NCI-H510A treated with DMSO at 0.1 percent for 48 hours (cell line): ENCODE measurements around the gene MAP3K10.
"Not testable (repeated sequence)": the region's sequence is repeated elsewhere in the genome, so short reads cannot be mapped to it uniquely, and the experiment has no call there.

ENCODE experiments used
- DNase-seq: peaks from one replicate; lab custom pipeline; 2025; lab: John Stamatoyannopoulos, UW

MAP3K10 gene

GRCh38 chr19:40190891-40191835 is at the start of gene MAP3K10:
Gene MAP3K10, plus strand, starts transcription at chr19:40191426. Its CDS starts 606 bp downstream, at chr19:40192032.
- DNase-seq, result peak; percentile 12

DNA sequence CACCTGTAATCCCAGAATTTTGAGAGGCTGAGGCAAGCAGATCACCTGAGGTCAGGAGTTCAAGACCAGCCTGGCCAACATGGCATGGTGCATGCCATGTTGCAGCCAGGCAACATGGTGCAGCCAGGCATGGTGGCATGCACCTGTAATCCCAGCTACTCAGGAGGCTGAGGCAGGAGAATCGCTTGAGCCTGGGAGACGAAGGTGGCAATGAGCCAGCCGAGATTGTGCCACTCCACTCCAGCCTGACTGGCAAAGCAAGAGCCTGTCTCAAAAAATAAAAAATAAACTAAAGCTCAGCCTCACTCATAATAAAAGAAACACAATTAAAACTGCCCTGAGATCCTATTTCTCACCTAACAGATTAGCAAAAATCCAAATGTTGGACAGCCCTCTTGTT is 49.7 kb upstream of the MAP3K10 start:
- no peak for DNase-seq

- no peak for DNase-seq
Measured at GRCh38 chr19:40143612-40144011, 47.6 kb upstream of the MAP3K10 start.

- no peak for DNase-seq
Measured at GRCh38 chr19:40144151-40144550, 47.1 kb upstream of the MAP3K10 start.

DNA sequence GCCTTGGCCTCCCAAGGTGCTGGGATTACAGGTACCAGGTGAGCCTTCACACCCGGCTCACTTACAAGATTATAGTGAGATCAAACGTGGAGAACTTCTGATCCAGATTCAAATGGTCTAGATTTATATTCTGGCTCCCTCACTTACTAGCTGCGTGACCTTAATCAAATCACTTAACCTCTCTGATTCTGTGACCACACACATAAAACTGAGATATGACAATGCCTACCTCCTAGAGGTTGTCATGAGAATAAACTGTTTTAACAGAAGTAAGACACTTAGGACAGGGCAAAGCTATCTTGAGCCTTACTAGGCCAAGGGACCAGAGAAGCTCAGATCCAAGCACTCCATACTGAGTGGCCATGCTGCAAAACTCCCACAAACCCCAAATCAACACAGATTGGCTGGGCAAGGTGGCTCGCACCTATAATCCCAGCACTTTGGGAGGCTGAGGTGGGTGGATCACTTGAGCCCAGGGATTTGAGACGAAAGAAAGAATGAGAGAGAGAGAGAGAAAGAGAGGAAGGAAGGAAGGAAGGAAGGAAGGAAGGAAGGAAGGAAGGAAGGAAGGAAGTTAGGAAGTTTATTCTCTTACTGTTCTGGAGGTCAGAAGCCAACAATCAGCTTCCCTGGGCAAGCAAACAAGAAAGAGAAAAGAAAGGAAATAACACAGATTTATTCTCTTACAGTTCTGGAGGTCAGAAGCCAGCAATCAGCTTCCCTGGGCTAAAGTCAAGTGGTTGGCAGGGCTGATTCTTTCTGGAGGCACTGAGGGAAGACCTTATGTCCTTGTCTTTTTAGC is 46.1 kb upstream of the MAP3K10 start:
- no peak for DNase-seq

DNA sequence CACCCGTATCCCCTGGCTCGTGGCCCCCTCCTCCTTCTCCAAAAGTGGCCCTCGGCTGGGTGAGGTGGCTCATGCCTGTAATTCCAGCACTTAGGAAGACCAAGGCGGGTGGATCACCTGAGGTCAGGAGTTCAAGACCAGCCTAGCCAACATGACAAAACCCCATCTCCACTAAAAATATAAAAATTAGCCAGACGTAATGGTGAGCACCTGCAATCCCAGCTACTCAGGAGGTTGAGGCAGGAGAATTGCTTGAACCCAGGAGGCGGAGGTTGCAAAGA is 45.5 kb upstream of the MAP3K10 start:
- DNase-seq, result not testable (repeated sequence)

DNA sequence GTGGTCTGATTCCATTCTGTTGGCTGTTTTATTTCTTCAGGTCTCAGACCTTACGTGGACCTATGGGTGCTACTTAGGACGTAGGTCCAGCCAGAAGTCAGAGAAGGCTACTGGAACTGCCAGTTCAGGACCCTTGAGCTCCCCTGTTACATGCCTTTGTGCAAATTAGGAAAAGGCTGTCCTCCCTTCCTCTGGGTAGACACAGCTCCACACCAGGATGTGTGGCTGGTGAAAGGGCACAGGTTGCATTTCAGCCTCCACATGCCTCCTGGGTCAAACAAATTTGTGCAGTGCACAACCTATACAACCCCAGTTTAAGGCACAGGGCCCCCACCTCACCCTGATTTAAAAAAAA is 43.9 kb upstream of the MAP3K10 start:
- no peak for DNase-seq

DNA sequence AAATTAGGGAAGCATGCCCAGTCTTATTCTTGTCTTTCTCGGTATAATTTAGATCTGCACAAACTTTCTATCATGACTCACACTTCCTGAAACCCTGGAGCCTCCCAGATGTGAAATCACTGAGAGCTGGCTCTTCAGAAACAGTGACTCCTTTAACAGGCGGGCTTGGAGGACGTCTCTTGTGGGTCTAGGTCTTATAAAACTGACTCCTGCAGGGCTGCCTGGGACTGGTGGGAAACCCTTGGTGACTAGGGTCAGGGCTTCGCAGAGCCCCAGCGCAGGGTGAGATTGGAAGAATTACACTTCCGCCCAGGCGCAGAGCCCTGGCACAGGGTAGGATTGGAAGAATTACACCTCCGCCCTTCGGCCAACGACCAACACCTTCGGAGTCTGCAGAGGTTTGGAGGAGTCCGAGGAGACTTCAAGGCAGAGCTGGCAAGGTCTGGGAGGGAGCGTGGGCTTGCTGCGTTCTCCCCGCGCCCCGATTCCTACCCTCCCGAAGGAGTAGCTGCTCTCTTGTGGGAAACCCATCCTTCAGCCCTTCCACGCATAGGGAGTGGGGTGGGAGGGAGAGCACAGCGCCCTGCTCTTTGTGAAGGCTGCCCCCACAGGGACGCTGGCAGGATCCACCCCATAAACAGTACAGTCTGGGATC is 43.4 kb upstream of the MAP3K10 start:
- no peak for DNase-seq

GRCh38 chr19:40149501-40149900 is 41.7 kb upstream of the MAP3K10 start:
- no peak for DNase-seq

GRCh38 chr19:40150170-40150569 is 41.1 kb upstream of the MAP3K10 start:
- DNase-seq, result no peak

DNA sequence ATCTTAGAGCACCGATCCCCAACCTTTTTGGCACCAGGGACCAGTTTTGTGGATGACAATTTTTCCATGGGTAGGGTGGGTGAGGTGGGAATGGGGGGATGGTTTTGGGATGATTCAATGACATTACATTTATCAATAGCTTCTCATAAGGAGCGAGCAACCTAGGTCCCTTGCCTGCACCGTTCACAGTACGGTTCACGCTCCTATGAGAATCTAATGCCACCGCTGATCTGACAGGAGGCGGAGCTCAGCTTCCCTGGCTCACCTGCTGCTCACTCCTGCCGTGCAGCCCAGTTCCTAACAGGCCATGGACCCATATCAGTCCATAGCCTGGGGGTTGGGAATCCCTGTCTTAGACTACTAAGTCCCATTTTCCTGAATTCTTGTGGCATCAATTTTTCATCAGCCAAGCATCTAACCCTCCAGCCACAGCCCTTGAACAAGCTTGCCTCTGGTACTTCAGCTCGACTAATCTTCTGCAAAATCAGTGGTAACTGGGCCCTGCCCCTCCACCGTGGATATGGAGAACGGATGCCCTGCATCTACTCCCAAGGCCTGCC is 37.0 kb upstream of the MAP3K10 start:
- DNase-seq, result no peak

- DNase-seq, result no peak
Measured at GRCh38 chr19:40155749-40156265, 35.4 kb upstream of the MAP3K10 start.

- DNase-seq, result no peak
Measured at GRCh38 chr19:40157059-40157458, 34.2 kb upstream of the MAP3K10 start.

- no peak for DNase-seq
Measured at GRCh38 chr19:40159744-40160143, 31.5 kb upstream of the MAP3K10 start.

GRCh38 chr19:40162104-40162503 is 29.1 kb upstream of the MAP3K10 start:
- DNase-seq, result no peak

- DNase-seq, result no peak
Measured at GRCh38 chr19:40163541-40164129, 27.6 kb upstream of the MAP3K10 start.

- no peak for DNase-seq
Measured at GRCh38 chr19:40165362-40165937, 25.8 kb upstream of the MAP3K10 start.

- not testable (repeated sequence) for DNase-seq
Measured at GRCh38 chr19:40169482-40170302, 21.5 kb upstream of the MAP3K10 start.

DNA sequence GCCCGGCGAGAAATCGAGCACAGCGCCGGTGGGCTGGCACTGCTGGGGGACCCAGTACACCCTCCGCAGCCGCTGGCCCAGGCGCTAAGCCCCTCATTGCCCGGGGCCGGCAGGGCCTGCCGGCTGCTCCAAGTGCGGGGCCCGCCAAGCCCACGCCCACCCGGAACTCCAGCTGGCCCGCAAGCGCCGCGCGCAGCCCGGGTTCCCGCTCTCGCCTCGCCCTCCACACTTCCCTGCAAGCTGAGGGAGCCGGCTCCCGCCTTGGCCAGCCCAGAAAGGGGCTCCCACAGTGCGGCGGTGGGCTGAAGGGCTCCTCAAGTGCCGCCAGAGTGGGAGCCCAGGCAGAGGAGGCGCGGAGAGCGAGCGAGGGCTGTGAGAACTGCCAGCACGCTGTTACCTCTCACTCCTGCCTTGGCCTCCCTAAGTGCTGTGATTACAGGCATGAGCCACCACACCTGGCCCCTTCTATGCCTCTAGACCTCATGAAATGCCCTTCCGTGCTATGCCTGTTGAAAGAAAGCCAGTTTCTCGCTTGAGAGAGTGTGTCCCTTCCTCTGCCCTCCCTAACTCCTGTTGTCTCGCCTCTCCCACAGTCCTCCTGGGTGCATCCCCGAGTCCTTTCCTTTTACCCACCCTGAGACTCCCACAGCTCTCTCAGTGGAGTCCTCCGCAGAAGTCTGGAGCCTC is 20.8 kb upstream of the MAP3K10 start:
- not testable (repeated sequence) for DNase-seq

GRCh38 chr19:40171293-40171692 is 19.9 kb upstream of the MAP3K10 start:
- DNase-seq, result not testable (repeated sequence)
